HG03460 (cell line): ENCODE data around the gene MCRS1.
"Not testable (repeated sequence)": the region's sequence is repeated elsewhere in the genome, so short reads cannot be mapped to it uniquely, and the experiment has no call there.

ENCODE experiments used
- ATAC-seq: cut with Tn5 transposase; IDR thresholded peaks from one replicate; pipeline ENCODE4 v1.9.1; 2021; ENCODE audit not compliant: unreplicated experiment

Gene MCRS1, protein sequence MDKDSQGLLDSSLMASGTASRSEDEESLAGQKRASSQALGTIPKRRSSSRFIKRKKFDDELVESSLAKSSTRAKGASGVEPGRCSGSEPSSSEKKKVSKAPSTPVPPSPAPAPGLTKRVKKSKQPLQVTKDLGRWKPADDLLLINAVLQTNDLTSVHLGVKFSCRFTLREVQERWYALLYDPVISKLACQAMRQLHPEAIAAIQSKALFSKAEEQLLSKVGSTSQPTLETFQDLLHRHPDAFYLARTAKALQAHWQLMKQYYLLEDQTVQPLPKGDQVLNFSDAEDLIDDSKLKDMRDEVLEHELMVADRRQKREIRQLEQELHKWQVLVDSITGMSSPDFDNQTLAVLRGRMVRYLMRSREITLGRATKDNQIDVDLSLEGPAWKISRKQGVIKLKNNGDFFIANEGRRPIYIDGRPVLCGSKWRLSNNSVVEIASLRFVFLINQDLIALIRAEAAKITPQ

GRCh38 chr12:49567611-49568441, at the start of gene MCRS1:
Gene MCRS1, minus strand, starts transcription at chr12:49568142. Its CDS starts 1,411 bp downstream, at chr12:49566731.
- peak; percentile 73 for ATAC-seq

GRCh38 chr12:49616533-49617219, 48.7 kb upstream of the MCRS1 start:
- ATAC-seq = no peak

DNA sequence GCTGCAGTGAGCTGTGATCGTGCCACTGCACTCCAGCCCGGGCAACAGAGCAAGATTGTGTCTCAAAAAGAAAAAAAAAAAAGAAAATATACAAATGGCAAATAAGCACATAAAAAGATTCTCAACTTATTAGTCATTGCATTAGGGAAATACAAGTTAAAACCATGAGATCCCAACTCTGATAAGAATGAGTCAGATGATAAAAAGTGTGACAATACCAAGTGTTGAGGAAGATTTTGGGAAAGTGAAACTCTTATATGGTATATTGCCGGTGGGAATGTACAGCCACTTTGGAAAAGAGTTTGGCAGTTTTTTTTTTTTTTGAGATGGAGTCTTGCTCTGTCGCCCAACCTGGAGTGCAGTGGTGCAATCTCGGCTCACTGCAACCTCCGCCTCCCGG, 47.8 kb upstream of the MCRS1 start:
- no peak for ATAC-seq

GRCh38 chr12:49612210-49612609, 44.3 kb upstream of the MCRS1 start:
- ATAC-seq = no peak

- not testable (repeated sequence) for ATAC-seq
Measured at GRCh38 chr12:49610785-49611184, 42.8 kb upstream of the MCRS1 start.

GRCh38 chr12:49609875-49610154, 41.9 kb upstream of the MCRS1 start:
- no peak for ATAC-seq

- no peak for ATAC-seq
Measured at GRCh38 chr12:49609059-49609874, 41.3 kb upstream of the MCRS1 start.

DNA sequence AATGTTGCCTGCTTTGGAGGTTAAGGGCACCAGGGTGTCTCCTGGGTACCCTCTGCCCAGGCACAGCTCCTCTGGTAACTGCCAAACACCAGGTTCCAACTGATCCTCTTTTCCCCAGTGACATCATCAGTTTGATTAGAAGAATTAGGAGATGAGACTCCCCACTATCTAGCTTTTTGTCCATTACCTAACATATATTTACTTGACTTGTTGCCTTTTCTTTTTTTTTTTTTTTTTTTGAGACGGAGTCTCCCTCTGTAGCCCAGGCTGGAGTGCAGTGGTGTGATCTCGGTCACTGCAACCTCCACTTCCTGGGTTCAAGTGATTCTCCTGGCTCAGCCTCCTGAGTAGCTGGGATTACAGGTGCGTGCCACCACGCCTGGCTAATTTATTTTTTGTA, 37.6 kb upstream of the MCRS1 start, which contains the start of gene FAM186B:
Gene FAM186B (minus strand): TSS at position 101 of the 400 bp plus-strand sequence. CDS start 162 bp downstream, outside the sequence.
- ATAC-seq = not testable (repeated sequence)

- no peak for ATAC-seq
Measured at GRCh38 chr12:49604856-49605255, 36.9 kb upstream of the MCRS1 start.

DNA sequence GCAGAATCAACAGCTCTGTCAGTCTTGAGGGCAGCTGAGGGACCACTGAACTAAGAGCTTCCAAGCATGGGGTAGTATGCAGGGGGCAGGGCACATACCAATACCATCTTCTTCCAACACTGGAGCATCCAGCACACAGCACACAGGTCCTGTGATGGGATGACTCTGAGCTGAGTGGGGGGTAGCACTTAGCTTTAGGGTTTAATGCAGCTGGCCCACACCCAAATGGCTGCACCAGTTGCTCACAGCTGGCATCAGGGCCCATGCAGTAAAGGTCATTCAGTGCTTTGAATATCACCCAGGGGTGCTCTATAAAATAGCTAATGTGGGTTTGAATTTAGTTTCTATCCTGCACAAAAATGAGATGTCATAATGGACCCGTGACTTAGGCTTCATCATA, 35.8 kb upstream of the MCRS1 start:
- no peak for ATAC-seq

GRCh38 chr12:49599961-49600360, 32.0 kb upstream of the MCRS1 start:
- no peak for ATAC-seq

DNA sequence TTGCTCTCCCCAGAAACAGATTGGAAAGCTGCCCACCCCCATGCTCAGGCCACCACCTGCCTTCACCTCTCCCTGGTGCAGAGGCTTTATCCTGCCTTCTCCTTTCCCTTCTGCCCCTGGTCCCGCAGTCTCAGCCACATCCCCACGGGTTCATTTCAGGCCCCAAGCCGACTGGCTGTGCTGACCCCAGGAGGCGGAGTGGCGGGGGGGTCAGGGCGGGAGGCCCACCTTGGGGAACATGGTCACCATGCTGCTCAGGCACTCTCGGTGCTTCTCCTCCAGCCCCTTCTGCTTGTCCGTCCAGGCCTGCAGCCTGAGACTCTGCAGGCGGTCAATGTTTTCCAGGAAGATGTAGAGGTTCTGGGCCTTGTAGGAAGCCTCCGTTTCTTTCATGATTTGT, 30.6 kb upstream of the MCRS1 start:
- ATAC-seq = no peak

- no peak for ATAC-seq
Measured at GRCh38 chr12:49588721-49589516, 21.0 kb upstream of the MCRS1 start.

DNA sequence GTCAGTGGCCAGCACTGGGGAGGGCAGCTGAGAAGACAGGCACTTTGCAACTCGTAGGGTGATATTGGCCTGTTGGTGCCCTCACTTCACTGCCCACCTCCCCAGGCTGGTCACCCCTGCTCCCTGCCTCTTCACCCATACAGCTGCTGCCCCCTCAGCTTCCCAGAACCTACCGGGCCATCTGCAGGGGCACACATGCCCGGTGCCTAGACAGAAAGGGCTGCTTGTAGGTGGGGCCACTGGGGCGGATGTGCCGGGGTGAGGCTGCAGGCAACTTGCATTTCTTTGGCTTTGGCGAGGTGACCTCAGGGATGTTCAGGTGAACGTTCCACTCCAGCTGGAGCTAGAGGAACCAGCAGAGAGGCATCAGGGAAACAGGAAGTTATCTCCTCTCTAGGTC, 20.3 kb upstream of the MCRS1 start:
- no peak for ATAC-seq

DNA sequence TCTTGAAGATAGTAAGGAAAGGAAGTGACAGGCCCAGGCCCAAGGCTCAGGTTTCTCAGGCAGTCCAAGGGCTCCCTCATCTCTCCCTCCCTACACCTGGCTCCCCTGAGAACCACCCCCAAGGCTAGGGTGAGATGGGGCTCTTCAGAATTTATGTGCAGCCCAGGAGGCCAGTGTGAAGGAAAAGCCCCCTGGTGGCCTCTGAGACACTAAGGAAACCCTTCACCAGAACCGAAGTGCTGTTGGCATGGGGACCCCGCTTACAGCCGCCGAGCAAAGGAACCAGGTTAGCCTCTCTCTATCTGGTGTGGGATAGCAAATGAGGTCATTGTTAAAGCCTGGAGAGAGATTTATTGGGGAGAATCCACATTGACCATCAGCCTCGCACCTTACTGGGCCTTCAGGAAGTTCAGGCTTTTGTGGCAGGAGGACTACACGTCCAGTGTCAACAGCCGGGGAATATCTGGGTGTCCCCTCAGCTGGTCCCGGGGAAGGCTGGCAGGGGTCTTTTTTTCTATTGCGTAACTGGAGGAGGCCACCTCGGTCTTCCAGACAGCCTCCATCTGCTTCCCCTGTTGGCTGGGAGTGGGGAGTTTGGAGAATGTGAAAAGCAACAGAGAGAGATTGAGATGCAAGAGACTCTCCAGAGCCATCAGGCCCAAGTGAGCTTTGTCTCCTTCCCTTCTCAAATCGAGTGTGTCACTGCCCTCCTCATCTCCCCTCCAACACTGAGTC, 19.4 kb upstream of the MCRS1 start:
- ATAC-seq = no peak

- no peak for ATAC-seq
Measured at GRCh38 chr12:49585477-49586459, 17.8 kb upstream of the MCRS1 start.

DNA sequence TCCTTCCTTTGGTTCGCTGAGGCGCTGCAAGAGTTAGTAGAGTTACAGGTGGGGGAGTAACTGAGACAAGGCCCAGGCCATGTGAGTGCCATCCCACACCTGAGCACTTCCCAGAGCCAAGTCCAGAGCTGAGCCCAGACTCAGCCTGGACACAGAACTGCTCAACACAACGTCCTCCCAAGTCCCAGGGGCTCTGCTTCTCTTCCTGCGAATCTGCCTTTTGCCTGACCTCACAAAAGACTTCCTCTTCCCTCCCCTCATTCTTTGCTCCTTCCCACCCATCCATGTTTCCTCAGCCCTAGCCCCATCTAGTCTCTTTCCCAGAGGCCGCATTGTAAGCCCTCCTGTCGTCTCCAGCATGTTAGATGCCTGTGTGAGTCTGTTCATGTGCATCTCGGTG, 16.6 kb upstream of the MCRS1 start:
- ATAC-seq = no peak
